Measurements from ENCODE around the gene PCGF3.

- TF ChIP-seq CTCF (IDR thresholded peaks at IDR 0.05) (no peak), POLR2A (IDR thresholded peaks at IDR 0.05) (no peak)
These were observed 43.5 kb upstream of the PCGF3 start for GRCh38 chr4:661881-662761.

All from right lobe of liver (tissue), 4 donors.